ENCODE measurements around the gene FOXO4.

DNA sequence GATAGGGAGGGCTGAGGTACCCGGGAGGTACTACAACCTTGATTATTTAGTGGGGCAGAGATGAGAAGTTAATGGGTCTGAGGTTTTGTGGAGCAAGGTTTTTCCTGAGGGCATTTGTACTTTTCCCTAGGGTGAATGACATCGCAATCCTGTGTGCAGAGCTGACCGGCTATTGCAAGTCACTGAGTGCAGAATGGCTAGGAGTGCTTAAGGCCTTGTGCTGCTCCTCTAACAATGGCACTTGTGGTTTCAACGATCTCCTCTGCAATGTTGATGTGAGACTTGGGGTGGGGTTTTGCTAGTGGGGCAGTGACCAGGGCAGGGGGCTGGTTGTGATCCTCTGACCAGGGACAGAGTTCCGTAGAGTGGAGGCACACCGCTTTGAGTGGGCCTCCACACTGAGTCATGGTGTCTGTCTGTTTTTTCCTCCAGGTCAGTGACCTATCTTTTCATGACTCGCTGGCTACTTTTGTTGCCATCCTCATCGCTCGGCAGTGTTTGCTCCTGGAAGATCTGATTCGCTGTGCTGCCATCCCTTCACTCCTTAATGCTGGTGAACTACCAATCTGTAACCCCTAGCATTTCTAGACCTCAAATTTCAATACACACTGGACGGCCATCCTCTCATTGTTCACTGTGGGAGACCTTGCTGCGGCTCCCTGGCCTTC, 32.6 kb downstream of the FOXO4 start:
- TF ChIP-seq ZBTB7A (IDR thresholded peaks at IDR 0.05; ENCODE audit: low read depth), result no peak
- TF ChIP-seq FOXM1 (IDR thresholded peaks at IDR 0.05; ENCODE audit: borderline replicate concordance, low read depth), result no peak

Data from Ishikawa (cell line).